Mesodermal cell (in vitro differentiated cells): ENCODE measurements around the gene TRAF6. TPM values are rescaled to one million over a fixed set of nuclear protein-coding genes. Genes with fewer than 3 reads are reported as not detected.
"Not testable (repeated sequence)": the region's sequence is repeated elsewhere in the genome, so short reads cannot be mapped to it uniquely, and the experiment has no call there.

Source experiments
- H3K27ac ChIP-seq: 2 replicates; pipeline ENCODE4 v1.7.0; 2013; ENCODE audit warnings: mild to moderate bottlenecking, low read depth, low read length, moderate library complexity; ENCODE audit not compliant: severe bottlenecking
- H3K36me3 ChIP-seq: 2 replicates; pipeline ENCODE4 v1.7.1; 2013; ENCODE audit warnings: mild to moderate bottlenecking, low read length, moderate library complexity; ENCODE audit not compliant: control insufficient read depth, insufficient read depth
- H3K4me1 ChIP-seq: one replicate; pipeline ENCODE4 v1.7.1; 2013; ENCODE audit warnings: mild to moderate bottlenecking, low read length; ENCODE audit not compliant: insufficient read depth, control insufficient read depth, poor library complexity, severe bottlenecking
- H3K4me3 ChIP-seq: 2 replicates; pipeline ENCODE4 v1.7.0; 2013; ENCODE audit warnings: low read length, control low read depth, mild to moderate bottlenecking; ENCODE audit not compliant: insufficient read depth, poor library complexity, severe bottlenecking; ENCODE audit errors: extremely low read depth
- H3K9me3 ChIP-seq: 2 replicates; pipeline ENCODE4 v1.7.1; 2013; ENCODE audit warnings: mild to moderate bottlenecking, low read length, moderate library complexity; ENCODE audit not compliant: control insufficient read depth
- WGBS, 2 experiments: methylation state at CpG; one replicate each; pipeline ENCODE4 v1.1.5; 2013; ENCODE audit warnings: missing lambda C conversion rate in 2 of 2; ENCODE audit not compliant: insufficient coverage in 2 of 2; 5-methylcytosine and 5-hydroxymethylcytosine counted together
- polyA plus RNA-seq, 2 experiments: library from polyadenylated mRNA; stranded (reverse); fragments of 50-300 nt; gene quantifications; one replicate each; pipeline ENCODE4 v1.2.3, GENCODE V29; 2013

The TRAF6 gene, protein sequence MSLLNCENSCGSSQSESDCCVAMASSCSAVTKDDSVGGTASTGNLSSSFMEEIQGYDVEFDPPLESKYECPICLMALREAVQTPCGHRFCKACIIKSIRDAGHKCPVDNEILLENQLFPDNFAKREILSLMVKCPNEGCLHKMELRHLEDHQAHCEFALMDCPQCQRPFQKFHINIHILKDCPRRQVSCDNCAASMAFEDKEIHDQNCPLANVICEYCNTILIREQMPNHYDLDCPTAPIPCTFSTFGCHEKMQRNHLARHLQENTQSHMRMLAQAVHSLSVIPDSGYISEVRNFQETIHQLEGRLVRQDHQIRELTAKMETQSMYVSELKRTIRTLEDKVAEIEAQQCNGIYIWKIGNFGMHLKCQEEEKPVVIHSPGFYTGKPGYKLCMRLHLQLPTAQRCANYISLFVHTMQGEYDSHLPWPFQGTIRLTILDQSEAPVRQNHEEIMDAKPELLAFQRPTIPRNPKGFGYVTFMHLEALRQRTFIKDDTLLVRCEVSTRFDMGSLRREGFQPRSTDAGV
- polyA plus RNA-seq (2013, experiment 1 of 2) = 15.6 TPM
- polyA plus RNA-seq (2013, experiment 2 of 2) = 14.2 TPM

- Histone ChIP-seq H3K4me3 (peak within 1 kb of the TSS; percentile 96), H3K4me1 (peaks cover 4% of the 10 kb centered on the region)
Measured at GRCh38 chr11:36509694-36510593, at the start of gene TRAF6. Gene TRAF6, minus strand, starts transcription at chr11:36510272. Its CDS starts 8,757 bp downstream, at chr11:36501515.

DNA sequence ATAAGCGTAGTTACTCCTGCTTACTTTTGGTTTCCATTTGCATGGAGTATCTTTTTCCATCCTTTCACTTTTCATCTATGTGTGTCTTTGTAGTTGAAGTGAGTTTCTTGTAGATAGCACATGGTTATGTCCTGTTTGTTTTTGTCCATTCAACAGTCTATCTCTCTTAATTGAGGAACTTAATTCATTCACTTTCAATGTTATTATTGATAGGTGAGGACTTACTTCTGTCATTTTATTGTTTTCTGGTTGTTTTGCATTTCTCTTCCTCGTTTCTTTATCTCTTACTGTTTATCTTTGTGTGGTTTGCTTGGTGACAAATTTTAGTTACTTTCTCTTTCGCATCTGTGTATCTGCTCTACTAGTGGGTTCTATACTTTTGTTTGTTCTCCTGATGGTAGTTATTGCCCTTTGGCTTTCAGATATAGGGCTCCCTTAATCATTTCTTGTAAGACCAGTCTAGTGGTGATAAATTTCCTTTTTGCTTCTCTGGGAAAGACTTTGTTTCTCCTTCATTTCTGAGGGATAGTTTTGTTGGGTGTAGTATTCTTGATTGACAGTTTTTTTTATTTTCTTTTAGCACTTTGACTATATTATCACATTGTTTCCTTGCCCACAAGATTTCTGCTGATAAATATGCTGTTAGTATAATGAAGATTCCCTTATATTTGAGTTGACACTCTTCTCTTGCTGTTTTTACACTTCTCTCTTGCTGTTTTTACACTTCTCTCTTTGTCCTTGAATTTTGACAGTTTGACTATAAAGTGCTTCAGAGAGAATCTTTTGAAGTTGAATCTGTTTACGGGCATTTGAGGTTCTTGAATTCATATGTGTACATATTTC, 48.7 kb upstream of the TRAF6 start:
- Histone ChIP-seq H3K9me3 (no peaks in the 10 kb centered on the region), H3K4me1 (no peaks in the 10 kb centered on the region), H3K4me3 (no peak overlapping the region), H3K27ac (no peak overlapping the region), H3K36me3 (no peaks in the 10 kb centered on the region)
- WGBS, 2 experiments = no CpG with 5 or more reads among the region's 4 CpGs

More at GRCh38 chr11:36509694-36510593, at the start of gene TRAF6:
- Histone ChIP-seq H3K36me3 (peaks cover 10% of the 10 kb centered on the region), H3K27ac (peak within 1 kb of the TSS; percentile 61), H3K9me3 (peaks cover 10% of the 10 kb centered on the region)
- WGBS, 2 experiments = 1% methylated on average over 58 to 80 of the region's 81 CpGs

DNA sequence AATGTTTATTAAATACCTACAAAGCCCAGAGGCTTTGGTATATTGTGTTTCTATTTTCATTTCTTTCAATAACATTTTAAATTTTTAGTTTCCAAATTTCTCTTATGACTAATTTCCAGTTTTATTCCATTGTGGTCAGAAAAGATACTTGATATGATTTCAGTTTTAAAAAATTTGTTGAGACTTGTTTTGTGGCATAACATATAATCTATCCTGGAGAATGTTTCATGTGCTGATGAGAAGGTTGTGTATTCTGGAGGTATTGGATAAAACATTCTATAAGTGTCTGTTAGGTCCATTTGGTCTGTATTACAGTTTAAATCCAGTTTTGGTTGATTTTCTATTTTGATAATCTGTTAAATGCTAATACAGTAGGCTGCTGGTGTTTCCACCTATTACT, 47.9 kb upstream of the TRAF6 start:
- Histone ChIP-seq H3K4me3 (no peak overlapping the region), H3K9me3 (no peaks in the 10 kb centered on the region), H3K4me1 (no peaks in the 10 kb centered on the region), H3K36me3 (no peaks in the 10 kb centered on the region), H3K27ac (no peak overlapping the region)

GRCh38 chr11:36557390-36557789, 47.3 kb upstream of the TRAF6 start:
- WGBS, 2 experiments = 94 to 97% methylated on average over 5 to 14 of the region's 17 CpGs
- H3K9me3 ChIP-seq = not testable (repeated sequence)

DNA sequence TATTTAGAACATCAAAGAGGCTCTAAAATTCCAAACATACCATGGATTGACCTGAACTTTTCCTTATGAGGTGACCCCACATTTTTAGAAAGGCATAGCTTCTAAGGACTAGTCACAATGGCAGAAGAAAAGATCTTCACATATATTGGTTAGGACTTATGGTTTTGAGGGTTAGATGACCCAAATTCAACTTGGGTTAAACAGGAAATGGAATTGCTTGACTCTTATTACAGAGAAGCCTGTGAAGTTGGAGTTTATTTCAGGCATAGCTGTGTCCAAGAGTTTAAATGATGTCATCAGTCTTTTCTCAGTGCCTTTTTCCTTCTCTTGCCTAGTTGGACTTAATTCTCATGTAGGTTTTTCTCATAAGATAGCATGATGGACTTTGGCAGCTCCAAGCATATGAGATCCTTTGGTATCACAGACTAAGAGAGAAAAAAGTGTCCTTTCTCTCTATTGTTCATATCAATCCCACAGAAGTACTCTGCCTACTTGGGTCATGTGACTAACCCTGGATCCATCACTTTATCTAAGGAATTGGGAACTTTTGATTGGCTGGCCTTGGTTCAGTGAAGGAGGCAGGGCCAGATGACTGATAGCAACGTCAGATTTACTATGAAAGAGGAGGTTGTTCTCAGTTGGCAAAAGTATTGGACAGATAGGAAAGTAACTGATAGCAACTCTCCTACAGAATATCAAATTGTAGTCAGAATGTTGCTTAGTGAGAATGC, 40.5 kb upstream of the TRAF6 start:
- 83 to 100% methylated on average over 1 of the region's 1 CpG for WGBS, 2 experiments

More at GRCh38 chr11:36557390-36557789, 47.3 kb upstream of the TRAF6 start:
- not testable (repeated sequence) for H3K4me3 ChIP-seq, H3K27ac ChIP-seq, H3K4me1 ChIP-seq, H3K36me3 ChIP-seq

DNA sequence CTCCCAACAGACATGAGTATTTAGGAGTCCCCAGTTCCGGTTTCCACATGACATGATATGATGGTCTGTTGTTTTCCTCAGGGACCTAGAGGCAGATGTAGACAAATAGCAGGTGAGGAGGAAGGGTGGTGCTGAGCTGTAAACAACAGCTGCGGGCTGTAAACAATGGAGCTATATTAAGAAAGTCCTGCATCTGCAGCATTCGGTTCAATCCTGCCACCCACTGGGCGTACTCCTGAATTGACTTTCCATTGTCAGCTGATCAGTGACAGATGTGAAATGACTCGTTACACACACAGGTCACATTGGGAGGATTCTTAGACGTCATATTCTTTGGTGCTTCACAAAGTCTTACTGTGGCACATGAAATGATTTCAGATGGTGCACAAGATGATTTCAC, 30.9 kb upstream of the TRAF6 start:
- no peak overlapping the region for H3K27ac ChIP-seq
- no peaks in the 10 kb centered on the region for H3K9me3 ChIP-seq
- H3K4me3 ChIP-seq = no peak overlapping the region
- 54 to 57% methylated on average over 5 to 6 of the region's 6 CpGs for WGBS, 2 experiments
- no peaks in the 10 kb centered on the region for H3K36me3 ChIP-seq
- H3K4me1 ChIP-seq = peaks cover 3% of the 10 kb centered on the region

More for the DNA sequence above, 40.5 kb upstream of the TRAF6 start:
- H3K4me1 ChIP-seq = no peaks in the 10 kb centered on the region
- no peak overlapping the region for H3K4me3 ChIP-seq
- H3K36me3 ChIP-seq = no peaks in the 10 kb centered on the region
- no peak overlapping the region for H3K27ac ChIP-seq
- no peaks in the 10 kb centered on the region for H3K9me3 ChIP-seq

- 50 to 70% methylated on average over 1 to 2 of the region's 3 CpGs for WGBS, 2 experiments
- Histone ChIP-seq H3K9me3 (no peaks in the 10 kb centered on the region), H3K4me3 (no peak overlapping the region), H3K27ac (no peak overlapping the region), H3K36me3 (no peaks in the 10 kb centered on the region), H3K4me1 (no peaks in the 10 kb centered on the region)
Measured at GRCh38 chr11:36534276-36534840, 24.3 kb upstream of the TRAF6 start.

GRCh38 chr11:36532941-36533601, 23.0 kb upstream of the TRAF6 start:
- 64 to 73% methylated on average over 5 to 6 of the region's 8 CpGs for WGBS, 2 experiments
- H3K36me3 ChIP-seq = no peaks in the 10 kb centered on the region
- H3K27ac ChIP-seq = peak overlapping the region; percentile 34
- H3K4me1 ChIP-seq = no peaks in the 10 kb centered on the region
- H3K9me3 ChIP-seq = no peaks in the 10 kb centered on the region
- no peak overlapping the region for H3K4me3 ChIP-seq

DNA sequence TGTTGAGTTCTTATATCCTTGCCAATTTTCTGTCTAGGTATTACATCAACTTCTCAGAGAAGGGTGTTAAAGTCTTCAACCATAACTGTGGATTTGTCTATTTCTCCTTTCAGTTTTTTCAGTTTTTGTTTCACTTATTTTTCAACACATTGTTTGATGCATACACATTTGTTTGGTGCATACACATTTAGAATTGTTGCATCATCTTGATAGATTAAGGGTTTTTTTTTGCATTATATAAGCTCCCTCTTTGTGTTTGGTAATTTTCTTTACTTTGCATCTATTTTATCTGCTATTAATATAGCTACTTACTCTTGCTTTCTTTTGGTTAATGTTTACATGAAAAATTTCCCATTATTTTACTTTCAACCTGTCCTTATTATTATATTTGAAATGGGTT, 20.8 kb upstream of the TRAF6 start:
- H3K36me3 ChIP-seq = no peaks in the 10 kb centered on the region
- no peaks in the 10 kb centered on the region for H3K9me3 ChIP-seq
- no peaks in the 10 kb centered on the region for H3K4me1 ChIP-seq
- H3K27ac ChIP-seq = no peak overlapping the region
- H3K4me3 ChIP-seq = no peak overlapping the region
